Measurements from ENCODE around the gene OTOG.
A peak's percentile ranks its signal among the peaks of the same experiment; 100 is the strongest.

The OTOG gene

GRCh38 chr11:17585911-17586695 is 39.0 kb downstream of the OTOG start:
- DNase-seq (ENCODE audit: low spot score): no peak

- DNase-seq (ENCODE audit: low spot score): no peak
Measured at GRCh38 chr11:17588166-17588565, 41.1 kb downstream of the OTOG start.

- no peak for DNase-seq (ENCODE audit: low spot score)
Measured at GRCh38 chr11:17588721-17589120, 41.7 kb downstream of the OTOG start.

- DNase-seq (ENCODE audit: low spot score): no peak
Measured at GRCh38 chr11:17590463-17590862, 43.4 kb downstream of the OTOG start.

- no peak for DNase-seq (ENCODE audit: low spot score)
Measured at GRCh38 chr11:17591293-17591692, 44.2 kb downstream of the OTOG start.

- no peak for DNase-seq (ENCODE audit: low spot score)
Measured at GRCh38 chr11:17593466-17594245, 46.6 kb downstream of the OTOG start.

GRCh38 chr11:17594686-17595192 is 47.7 kb downstream of the OTOG start:
- no peak for DNase-seq (ENCODE audit: low spot score)

GRCh38 chr11:17595526-17596309 is 48.7 kb downstream of the OTOG start:
- DNase-seq (ENCODE audit: low spot score): no peak

- DNase-seq (ENCODE audit: low spot score): no peak
Measured at GRCh38 chr11:17596310-17596669, 49.2 kb downstream of the OTOG start.

- DNase-seq (ENCODE audit: low spot score): no peak
Measured at GRCh38 chr11:17596711-17597110, 49.7 kb downstream of the OTOG start.

- no peak for DNase-seq (ENCODE audit: low spot score)
Measured at GRCh38 chr11:17597770-17598169, 50.7 kb downstream of the OTOG start.

- peak; percentile 61 for DNase-seq (ENCODE audit: low spot score)
Measured at GRCh38 chr11:17598700-17599459, 51.8 kb downstream of the OTOG start.

GRCh38 chr11:17599460-17599925 is 52.4 kb downstream of the OTOG start:
- DNase-seq (ENCODE audit: low spot score): no peak

GRCh38 chr11:17600316-17601255 is 53.5 kb downstream of the OTOG start:
- DNase-seq (ENCODE audit: low spot score): no peak

- DNase-seq (ENCODE audit: low spot score): no peak
Measured at GRCh38 chr11:17601256-17601671, 54.2 kb downstream of the OTOG start.

GRCh38 chr11:17601676-17602075 is 54.6 kb downstream of the OTOG start:
- DNase-seq (ENCODE audit: low spot score): no peak

- DNase-seq (ENCODE audit: low spot score): no peak
Measured at GRCh38 chr11:17602105-17603001, 55.3 kb downstream of the OTOG start.

GRCh38 chr11:17603056-17603825 is 56.2 kb downstream of the OTOG start:
- DNase-seq (ENCODE audit: low spot score): no peak
